SK-N-MC (cell line): Measurements from ENCODE around the gene GRAP2.
A peak's percentile ranks its signal among the peaks of the same experiment; 100 is the strongest.

Experiments
- DNase-seq: peaks from one replicate; pipeline ENCODE4 v3.0.0-alpha.2; 2011; ENCODE audit warnings: low read depth, low spot score
- H3K27ac ChIP-seq: fragments of 200-600 bp; sonication (generic); 2 replicates; pipeline ENCODE4 v1.5.1; 2016; ENCODE audit warnings: mixed run types
- H3K36me3 ChIP-seq: fragments of 200-600 bp; sonication (generic); 2 replicates; pipeline ENCODE4 v1.6.1; 2017; ENCODE audit warnings: antibody characterized with exemption, low read length, mixed read lengths; ENCODE audit not compliant: insufficient read depth
- H3K4me3 ChIP-seq: fragments of 200-600 bp; sonication (generic); 2 replicates; pipeline ENCODE4 v1.5.1; 2016
- H3K9ac ChIP-seq: fragments of 200-600 bp; sonication (generic); 2 replicates; pipeline ENCODE4 v1.8.0; 2017; ENCODE audit warnings: mixed run types, mixed read lengths; ENCODE audit not compliant: insufficient read length
- H3K9me3 ChIP-seq: fragments of 200-600 bp; sonication (generic); 2 replicates; pipeline ENCODE4 v1.6.1; 2017; ENCODE audit warnings: low read depth, mild to moderate bottlenecking, antibody characterized with exemption, low read length, moderate library complexity, mixed read lengths
- EZH2 ChIP-seq: fragments of 200-600 bp; sonication (generic); IDR thresholded peaks from one replicate; pipeline ENCODE4 v1.6.1; 2017; ENCODE audit warnings: antibody characterized with exemption
- FOXP2 ChIP-seq: optimal IDR thresholded peaks from 2 replicates; pipeline ENCODE3; 2011; ENCODE audit warnings: mild to moderate bottlenecking, moderate library complexity; ENCODE audit not compliant: insufficient read depth; ENCODE audit errors: extremely low read length, control extremely low read depth
- POLR2AphosphoS5 ChIP-seq: IDR thresholded peaks from 2 replicates; pipeline ENCODE4 v1.6.1; 2012; ENCODE audit warnings: mild to moderate bottlenecking, low read depth, low read length, borderline replicate concordance

The GRAP2 gene

DNA sequence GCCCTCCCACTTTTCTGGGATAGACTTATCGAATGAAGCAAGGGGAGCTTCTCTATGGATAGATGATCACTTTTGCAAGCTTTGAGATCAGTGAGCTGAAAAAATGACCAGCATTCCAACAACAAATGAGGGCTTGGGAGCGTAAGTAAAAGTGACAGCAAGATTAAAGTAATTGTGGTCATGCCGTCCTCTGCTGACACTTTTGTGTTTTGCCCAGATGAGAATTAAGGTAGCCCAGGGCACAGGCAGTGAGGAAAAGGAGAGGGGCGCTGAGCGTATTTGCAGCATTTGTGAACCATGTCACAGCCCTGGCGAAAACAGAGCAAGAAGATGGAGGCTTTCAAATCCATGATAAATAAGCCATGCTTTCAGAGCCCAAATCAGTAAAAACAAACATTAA, 34.7 kb downstream of the GRAP2 start:
- Histone ChIP-seq H3K9me3 (no peaks in the 10 kb centered on the region), H3K27ac (no peak overlapping the region), H3K36me3 (no peaks in the 10 kb centered on the region), H3K9ac (no peak overlapping the region), H3K4me3 (no peak overlapping the region)
- DNase-seq = no peak
- TF ChIP-seq EZH2 = no peak
- no peak for TF ChIP-seq FOXP2
- TF ChIP-seq POLR2AphosphoS5 = no peak

DNA sequence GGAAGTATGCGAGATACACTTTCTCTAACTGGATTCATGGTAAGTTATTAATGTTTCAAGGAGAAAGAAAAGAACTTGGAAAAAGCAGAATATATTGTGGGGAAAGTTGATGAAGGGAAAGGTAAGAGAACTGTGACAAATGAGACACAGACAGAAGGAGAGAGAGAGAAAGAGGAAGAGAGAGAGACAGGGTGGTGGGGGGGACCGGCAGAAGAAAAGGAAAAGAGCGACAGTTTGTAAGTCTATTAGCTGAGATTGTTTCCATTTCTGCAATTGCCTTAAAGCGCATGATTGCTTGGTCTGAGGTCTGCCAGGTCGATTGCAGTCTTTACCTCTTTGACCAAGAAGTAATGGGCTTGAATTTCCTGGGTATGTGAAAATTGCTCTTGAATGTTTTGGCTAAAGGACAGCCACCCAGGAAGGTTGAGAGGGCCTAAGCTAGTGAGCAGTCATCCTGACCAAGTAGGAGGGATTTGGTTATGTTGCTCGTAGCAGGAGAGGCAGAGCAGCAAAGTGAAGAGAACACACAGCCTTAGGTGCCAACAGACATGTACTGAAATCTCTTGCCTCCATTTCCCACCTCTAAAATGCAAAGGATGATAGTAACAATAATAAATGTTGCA, 35.8 kb downstream of the GRAP2 start:
- Histone ChIP-seq H3K9me3 (no peaks in the 10 kb centered on the region), H3K27ac (no peak overlapping the region), H3K36me3 (no peaks in the 10 kb centered on the region), H3K9ac (no peak overlapping the region), H3K4me3 (no peak overlapping the region)
- TF ChIP-seq FOXP2 (no peak), EZH2 (no peak), POLR2AphosphoS5 (no peak)
- no peak for DNase-seq

- Histone ChIP-seq H3K27ac (no peak overlapping the region), H3K9me3 (no peaks in the 10 kb centered on the region), H3K4me3 (no peak overlapping the region), H3K36me3 (no peaks in the 10 kb centered on the region), H3K9ac (no peak overlapping the region)
- TF ChIP-seq POLR2AphosphoS5 = no peak
- DNase-seq = no peak
Observed at GRCh38 chr22:39937906-39938305, 37.0 kb downstream of the GRAP2 start.

GRCh38 chr22:39938509-39939111, 37.7 kb downstream of the GRAP2 start:
- Histone ChIP-seq H3K27ac (no peak overlapping the region), H3K36me3 (no peaks in the 10 kb centered on the region), H3K9me3 (no peaks in the 10 kb centered on the region), H3K4me3 (no peak overlapping the region), H3K9ac (no peak overlapping the region)
- TF ChIP-seq EZH2 = no peak
- TF ChIP-seq POLR2AphosphoS5 = no peak
- TF ChIP-seq FOXP2 = no peak
- DNase-seq = no peak

DNA sequence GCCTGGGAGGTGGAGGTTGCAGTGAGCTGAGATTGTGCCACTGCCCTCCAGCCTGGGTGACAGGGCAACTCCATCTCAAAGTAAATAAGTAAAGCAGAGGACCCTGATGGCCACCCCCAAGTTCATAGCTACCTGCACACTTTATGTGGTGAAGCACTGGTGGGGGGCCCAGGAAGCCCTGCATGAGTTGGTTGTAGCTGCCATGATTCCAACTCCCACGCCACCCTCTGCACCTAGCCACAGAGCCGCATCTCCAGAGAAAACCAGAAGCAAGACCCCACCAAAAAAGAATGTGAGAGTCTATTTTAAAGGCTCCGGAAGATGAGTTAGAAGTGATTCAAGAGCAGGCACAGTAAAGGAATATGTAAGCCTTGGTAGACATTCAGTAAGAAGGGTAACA, 38.9 kb downstream of the GRAP2 start:
- Histone ChIP-seq H3K4me3 (no peak overlapping the region), H3K36me3 (no peaks in the 10 kb centered on the region), H3K9ac (no peak overlapping the region), H3K9me3 (no peaks in the 10 kb centered on the region), H3K27ac (no peak overlapping the region)
- DNase-seq = no peak
- TF ChIP-seq POLR2AphosphoS5 (no peak), EZH2 (no peak), FOXP2 (no peak)

GRCh38 chr22:39940757-39941305, 39.9 kb downstream of the GRAP2 start:
- TF ChIP-seq POLR2AphosphoS5 (no peak), FOXP2 (no peak), EZH2 (no peak)
- H3K4me3 ChIP-seq = peak overlapping the region; percentile 19; the same call in 1 of the 2 replicates
- H3K27ac ChIP-seq = peak overlapping the region; percentile 27
- H3K9ac ChIP-seq = no peak overlapping the region
- H3K9me3 ChIP-seq = no peaks in the 10 kb centered on the region
- DNase-seq = no peak
- H3K36me3 ChIP-seq = no peaks in the 10 kb centered on the region

GRCh38 chr22:39941601-39942000, 40.7 kb downstream of the GRAP2 start:
- no peaks in the 10 kb centered on the region for H3K9me3 ChIP-seq
- H3K27ac ChIP-seq = peak overlapping the region; percentile 27
- no peak overlapping the region for H3K9ac ChIP-seq
- no peaks in the 10 kb centered on the region for H3K36me3 ChIP-seq
- no peak overlapping the region for H3K4me3 ChIP-seq
- no peak for DNase-seq
- TF ChIP-seq POLR2AphosphoS5 (no peak), EZH2 (no peak), FOXP2 (no peak)

DNA sequence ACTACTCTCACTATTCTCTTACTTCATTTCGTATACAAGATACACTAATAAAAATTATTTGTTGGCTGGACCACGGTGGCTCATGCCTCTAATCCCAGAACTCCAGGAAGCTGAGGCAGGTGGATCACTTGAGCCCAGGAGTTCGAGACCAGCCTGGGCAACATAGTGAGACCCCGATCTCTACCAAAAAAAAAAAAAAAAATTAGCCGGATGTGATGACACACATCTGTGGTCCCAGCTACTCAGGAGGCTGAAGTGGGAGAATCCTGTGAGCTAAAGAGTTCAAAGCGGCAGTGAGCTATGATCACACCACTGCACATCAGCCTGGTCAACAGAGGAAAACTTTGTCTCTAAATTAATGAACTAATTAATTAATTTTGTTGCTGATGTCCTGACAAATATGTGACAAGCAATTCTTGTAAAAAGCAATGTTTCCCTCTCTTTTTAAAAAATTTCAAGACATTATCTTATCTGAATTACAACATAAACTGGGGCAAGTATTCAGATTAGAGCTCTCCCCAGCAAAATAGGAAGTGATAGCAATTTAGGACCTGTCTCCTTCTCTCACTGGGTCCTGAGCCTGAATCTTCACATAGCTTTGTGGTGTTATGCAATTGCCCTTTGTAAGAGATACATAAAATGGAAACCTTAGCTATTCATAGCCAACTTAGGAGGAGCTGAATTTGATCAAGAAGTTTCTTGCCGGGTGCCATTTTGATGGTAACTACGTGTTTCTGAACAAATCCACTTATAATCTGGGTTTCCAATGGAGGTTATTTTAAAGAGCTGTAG, 41.8 kb downstream of the GRAP2 start:
- Histone ChIP-seq H3K36me3 (no peaks in the 10 kb centered on the region), H3K4me3 (no peak overlapping the region), H3K27ac (no peak overlapping the region), H3K9me3 (no peaks in the 10 kb centered on the region), H3K9ac (no peak overlapping the region)
- DNase-seq = no peak
- TF ChIP-seq EZH2 (no peak), FOXP2 (no peak), POLR2AphosphoS5 (no peak)

- Histone ChIP-seq H3K36me3 (no peaks in the 10 kb centered on the region), H3K9me3 (no peaks in the 10 kb centered on the region), H3K27ac (no peak overlapping the region), H3K4me3 (no peak overlapping the region), H3K9ac (no peak overlapping the region)
- no peak for DNase-seq
- TF ChIP-seq POLR2AphosphoS5 (no peak), FOXP2 (no peak), EZH2 (no peak)
Observed at GRCh38 chr22:39943337-39943736, 42.5 kb downstream of the GRAP2 start.
